Uterus (tissue), 4 donors: Measurements from ENCODE around the gene KIF18B. TPM values are rescaled to one million over a fixed set of nuclear protein-coding genes. Genes with fewer than 3 reads are reported as not detected.

Source experiments
- DNase-seq, 2 donors: peaks; one replicate each; pipeline ENCODE4 v3.0.0-alpha.2; 2019 to 2020
- H3K27ac ChIP-seq, 2 donors: fragments of 200-600 bp; sonication (generic); 1 replicate in 1 of 2; 2 replicates in 1 of 2; pipeline ENCODE4 v1.5.1; 2016 to 2018
- H3K27me3 ChIP-seq, 2 donors: fragments of 200-600 bp; sonication (generic); one replicate each; pipeline ENCODE4 v1.5.1; 2018 to 2019; ENCODE audit warnings: control low read depth in 1 of 2
- H3K36me3 ChIP-seq, 2 donors: fragments of 200-600 bp; sonication (generic); one replicate each; pipeline ENCODE4 v1.5.1; 2019; ENCODE audit warnings: control low read depth in 1 of 2
- H3K4me1 ChIP-seq, 2 donors: fragments of 200-600 bp; sonication (generic); one replicate each; pipeline ENCODE4 v1.5.1; 2018 to 2019; ENCODE audit warnings: control low read depth in 1 of 2
- H3K4me3 ChIP-seq, 2 donors: fragments of 200-600 bp; sonication (generic); 1 replicate in 1 of 2; 2 replicates in 1 of 2; pipeline ENCODE4 v1.5.1; 2018 to 2019; ENCODE audit warnings: mild to moderate bottlenecking in 1 of 2
- H3K9me3 ChIP-seq, 2 donors: fragments of 200-600 bp; sonication (generic); one replicate each; pipeline ENCODE4 v1.5.1; 2019; ENCODE audit warnings: control low read depth in 1 of 2
- CTCF ChIP-seq, 4 experiments: fragments of 200-600 bp in 2 of 4; fragments of 450-650 bp in 2 of 4; sonication (generic) in 2 of 4; IDR thresholded peaks; one replicate each; pipeline ENCODE4 v1.5.1; 2016 to 2019; ENCODE audit warnings: antibody characterized with exemption in 4 of 4, mild to moderate bottlenecking in 2 of 4, moderate library complexity in 1 of 4
- POLR2A ChIP-seq, 2 donors: fragments of 450-650 bp; IDR thresholded peaks; one replicate each; pipeline ENCODE4 v1.6.1; 2016; ENCODE audit warnings: antibody characterized with exemption in 2 of 2, mild to moderate bottlenecking in 1 of 2, moderate library complexity in 1 of 2
- intact Hi-C: fragments of 100-400 bp; cut with DNase I; formaldehyde crosslinking; loops from one replicate; pipeline ENCODE4 v1.15.1; 2023; ENCODE audit warnings: low total_unique reads
- total RNA-seq, 4 donors: library from RNA; depleted of rRNA in 3 of 4; stranded (reverse); fragments of >200 nt in 3 of 4; gene quantifications; one replicate each; pipeline versions ENCODE4 v1.1.0 to v1.2.4, GENCODE V29; 2014 to 2023
- donor health status: DM: yes; HTN: yes; CAD: no.

Gene KIF18B
- total RNA-seq, 4 donors from 2014 or later: 4.4 TPM; not detected in 3

- intact Hi-C loops: loop anchor here (10.0 kb wide), 1 partner anchor 177 kb away; no protein-coding TSS in a partner anchor
- TF ChIP-seq POLR2A (IDR thresholded peaks at IDR 0.05): no peak
- no peak for TF ChIP-seq CTCF (IDR thresholded peaks at IDR 0.05)
- no peaks in the 10 kb centered on the region for H3K27me3 ChIP-seq
- no peak for DNase-seq
- no peaks in the 10 kb centered on the region for H3K4me1 ChIP-seq
- no peaks in the 10 kb centered on the region for H3K9me3 ChIP-seq
- H3K27ac ChIP-seq: no peak overlapping the region
- no peak overlapping the region for H3K4me3 ChIP-seq
- no peaks in the 10 kb centered on the region for H3K36me3 ChIP-seq
These were observed 29.6 kb downstream of the KIF18B start for GRCh38 chr17:44918006-44918405.

GRCh38 chr17:44917456-44917855, 30.1 kb downstream of the KIF18B start:
- Histone ChIP-seq H3K36me3 (no peaks in the 10 kb centered on the region), H3K4me3 (no peak overlapping the region), H3K4me1 (no peaks in the 10 kb centered on the region), H3K9me3 (no peaks in the 10 kb centered on the region), H3K27ac (no peak overlapping the region), H3K27me3 (no peaks in the 10 kb centered on the region)
- intact Hi-C loops: loop anchor here (10.0 kb wide), 1 partner anchor 177 kb away; no protein-coding TSS in a partner anchor
- DNase-seq: no peak
- TF ChIP-seq POLR2A (IDR thresholded peaks at IDR 0.05) (no peak), CTCF (IDR thresholded peaks at IDR 0.05) (no peak)

- H3K27ac ChIP-seq: peak overlapping the region; percentile 26 to 55
- DNase-seq: peak; percentile 53 to 54
- H3K36me3 ChIP-seq: no peaks in the 10 kb centered on the region
- intact Hi-C loops: loop anchor here (10.0 kb wide), 1 partner anchor 178 kb away; no protein-coding TSS in a partner anchor
- H3K9me3 ChIP-seq: no peaks in the 10 kb centered on the region
- H3K4me3 ChIP-seq: no peak overlapping the region
- TF ChIP-seq POLR2A (IDR thresholded peaks at IDR 0.05) (no peak), CTCF (IDR thresholded peaks at IDR 0.05) (no peak)
- no peaks in the 10 kb centered on the region for H3K4me1 ChIP-seq
- no peaks in the 10 kb centered on the region for H3K27me3 ChIP-seq
These were observed 30.8 kb downstream of the KIF18B start for GRCh38 chr17:44916781-44917241.

- no peak for TF ChIP-seq POLR2A (IDR thresholded peaks at IDR 0.05)
- TF ChIP-seq CTCF (IDR thresholded peaks at IDR 0.05): no peak
- DNase-seq: no peak
- intact Hi-C loops: loop anchor here (10.0 kb wide), 1 partner anchor 179 kb away; no protein-coding TSS in a partner anchor
- Histone ChIP-seq H3K27me3 (no peaks in the 10 kb centered on the region), H3K4me3 (no peak overlapping the region), H3K9me3 (no peaks in the 10 kb centered on the region), H3K36me3 (no peaks in the 10 kb centered on the region), H3K27ac (peak overlapping the region; percentile 26 to 55), H3K4me1 (peaks cover 0 to 4% of the 10 kb centered on the region in 2 donors)
These were observed 31.5 kb downstream of the KIF18B start for GRCh38 chr17:44915862-44916780.

- TF ChIP-seq POLR2A (IDR thresholded peaks at IDR 0.05): no peak
- no peak for TF ChIP-seq CTCF (IDR thresholded peaks at IDR 0.05)
These were observed 32.2 kb downstream of the KIF18B start, which contains the start of gene GFAP for GRCh38 chr17:44915321-44915726. TSS of gene GFAP (minus strand) at chr17:44915500. CDS start at chr17:44915486, 14 bp downstream.

More at GRCh38 chr17:44915321-44915726, 32.2 kb downstream of the KIF18B start, which contains the start of gene GFAP:
- no peaks in the 10 kb centered on the region for H3K9me3 ChIP-seq
- H3K27me3 ChIP-seq: no peaks in the 10 kb centered on the region
- intact Hi-C loops: loop anchor here (10.0 kb wide), 1 partner anchor 179 kb away; no protein-coding TSS in a partner anchor
- H3K36me3 ChIP-seq: no peaks in the 10 kb centered on the region
- DNase-seq: no peak
- H3K4me1 ChIP-seq: peaks cover 0 to 4% of the 10 kb centered on the region in 2 donors
- H3K4me3 ChIP-seq: no peak within 1 kb of the TSS
- peak within 1 kb of the TSS; percentile 26 to 55 for H3K27ac ChIP-seq
